Astrocyte (in vitro differentiated cells and primary cell): ENCODE measurements around the gene ZFP14.
"Not testable (repeated sequence)": the region's sequence is repeated elsewhere in the genome, so short reads cannot be mapped to it uniquely, and the experiment has no call there.

Experiments used
- EZH2 ChIP-seq: IDR thresholded peaks from 2 replicates; pipeline ENCODE4 v1.6.1; 2012; ENCODE audit warnings: mild to moderate bottlenecking, low read length, inconsistent platforms; ENCODE audit not compliant: insufficient read depth
- TF ChIP-seq, protein P1 (sequence below): IDR thresholded peaks from 2 replicates; pipeline ENCODE4 v1.5.1; 2011; ENCODE audit warnings: low read depth, mild to moderate bottlenecking, inconsistent platforms, low read length, moderate library complexity; ENCODE audit not compliant: insufficient read depth

GRCh38 chr19:36311098-36311760 lies 67.8 kb downstream of the ZFP14 start:
- TF ChIP-seq, protein P1, sequence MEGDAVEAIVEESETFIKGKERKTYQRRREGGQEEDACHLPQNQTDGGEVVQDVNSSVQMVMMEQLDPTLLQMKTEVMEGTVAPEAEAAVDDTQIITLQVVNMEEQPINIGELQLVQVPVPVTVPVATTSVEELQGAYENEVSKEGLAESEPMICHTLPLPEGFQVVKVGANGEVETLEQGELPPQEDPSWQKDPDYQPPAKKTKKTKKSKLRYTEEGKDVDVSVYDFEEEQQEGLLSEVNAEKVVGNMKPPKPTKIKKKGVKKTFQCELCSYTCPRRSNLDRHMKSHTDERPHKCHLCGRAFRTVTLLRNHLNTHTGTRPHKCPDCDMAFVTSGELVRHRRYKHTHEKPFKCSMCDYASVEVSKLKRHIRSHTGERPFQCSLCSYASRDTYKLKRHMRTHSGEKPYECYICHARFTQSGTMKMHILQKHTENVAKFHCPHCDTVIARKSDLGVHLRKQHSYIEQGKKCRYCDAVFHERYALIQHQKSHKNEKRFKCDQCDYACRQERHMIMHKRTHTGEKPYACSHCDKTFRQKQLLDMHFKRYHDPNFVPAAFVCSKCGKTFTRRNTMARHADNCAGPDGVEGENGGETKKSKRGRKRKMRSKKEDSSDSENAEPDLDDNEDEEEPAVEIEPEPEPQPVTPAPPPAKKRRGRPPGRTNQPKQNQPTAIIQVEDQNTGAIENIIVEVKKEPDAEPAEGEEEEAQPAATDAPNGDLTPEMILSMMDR, result not testable (repeated sequence)
- TF ChIP-seq EZH2, result not testable (repeated sequence)
